ENCODE measurements around the gene RANBP3.

GRCh38 chr19:5943045-5943444, 34.9 kb downstream of the RANBP3 start:
- TF ChIP-seq POLR2A (IDR thresholded peaks at IDR 0.05; ENCODE audit: low read length): no peak
- TF ChIP-seq GATA1 (IDR thresholded peaks at IDR 0.05; ENCODE audit: low read depth, low read length): no peak
